Urothelium cell line (cell line): ENCODE data around the gene DLEC1.

Experiments used
- DNase-seq: peaks from one replicate; pipeline ENCODE4 v3.0.0; 2011; ENCODE audit warnings: low spot score, mixed read lengths
- FAIRE-seq: peaks from 2 replicates; lab custom pipeline; 2011; peaks lifted over from hg19 to GRCh38; lab: Jason Lieb, UNC

Gene DLEC1

DNA sequence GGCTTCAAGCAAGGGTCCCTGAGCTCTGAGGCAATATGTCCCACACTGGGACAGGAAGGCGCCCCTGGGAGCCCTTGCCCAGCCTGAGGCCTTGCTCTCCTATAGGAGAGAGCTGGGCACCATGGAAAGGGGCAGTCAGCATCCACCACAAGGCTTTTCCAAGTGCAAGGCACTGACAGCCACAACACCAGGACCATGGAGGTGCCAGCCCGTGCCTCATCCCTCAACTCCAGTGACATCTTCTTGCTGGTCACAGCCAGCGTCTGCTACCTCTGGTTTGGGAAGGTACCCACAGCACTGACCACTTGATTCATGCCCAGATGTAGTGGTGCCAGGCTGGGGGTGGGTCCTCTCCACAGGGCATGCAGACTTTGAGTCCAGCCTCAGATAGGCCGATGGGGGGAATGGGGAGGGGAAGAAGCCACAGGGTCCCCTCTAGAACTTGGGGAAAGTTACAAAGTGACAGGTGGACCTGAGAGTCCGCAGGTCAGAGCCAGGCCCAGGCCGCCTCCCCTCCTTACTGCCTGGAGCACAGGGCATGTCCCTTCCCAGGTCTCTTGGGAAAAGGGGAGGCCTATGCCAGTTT lies 36.6 kb upstream of the DLEC1 start:
- no peak for FAIRE-seq
- DNase-seq, result no peak

GRCh38 chr3:38002940-38003339 lies 36.1 kb upstream of the DLEC1 start:
- no peak for FAIRE-seq

DNA sequence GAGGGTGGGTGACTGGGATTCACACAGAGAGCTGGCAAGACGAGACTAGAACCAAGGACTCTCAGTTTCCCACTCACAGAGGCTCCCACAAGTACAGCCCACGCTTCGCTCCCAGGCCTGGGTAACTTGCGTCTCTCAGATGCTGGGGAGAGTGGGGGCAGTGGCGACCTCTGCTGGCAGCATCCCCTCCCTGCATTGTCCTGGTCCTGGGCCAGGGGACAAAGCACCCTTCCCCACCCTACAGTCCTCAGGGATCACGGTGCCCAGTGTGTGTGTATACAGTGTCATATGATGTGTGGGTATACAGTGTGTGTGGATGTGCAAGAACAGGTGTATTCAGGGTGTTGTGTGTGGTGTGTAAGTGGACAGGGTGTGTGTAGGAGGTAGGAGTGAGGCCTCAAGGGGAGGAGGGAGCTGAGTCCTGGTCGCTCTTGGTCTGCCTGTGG lies 35.6 kb upstream of the DLEC1 start:
- FAIRE-seq (peak; percentile 46), DNase-seq (peak; percentile 68)

More at GRCh38 chr3:38002940-38003339, 36.1 kb upstream of the DLEC1 start:
- no peak for DNase-seq

GRCh38 chr3:38003817-38004414 lies 35.1 kb upstream of the DLEC1 start:
- DNase-seq (no peak), FAIRE-seq (no peak)

- FAIRE-seq (peak; percentile 89), DNase-seq (peak; percentile 74)
Observed at GRCh38 chr3:38004415-38005075, 34.5 kb upstream of the DLEC1 start.

DNA sequence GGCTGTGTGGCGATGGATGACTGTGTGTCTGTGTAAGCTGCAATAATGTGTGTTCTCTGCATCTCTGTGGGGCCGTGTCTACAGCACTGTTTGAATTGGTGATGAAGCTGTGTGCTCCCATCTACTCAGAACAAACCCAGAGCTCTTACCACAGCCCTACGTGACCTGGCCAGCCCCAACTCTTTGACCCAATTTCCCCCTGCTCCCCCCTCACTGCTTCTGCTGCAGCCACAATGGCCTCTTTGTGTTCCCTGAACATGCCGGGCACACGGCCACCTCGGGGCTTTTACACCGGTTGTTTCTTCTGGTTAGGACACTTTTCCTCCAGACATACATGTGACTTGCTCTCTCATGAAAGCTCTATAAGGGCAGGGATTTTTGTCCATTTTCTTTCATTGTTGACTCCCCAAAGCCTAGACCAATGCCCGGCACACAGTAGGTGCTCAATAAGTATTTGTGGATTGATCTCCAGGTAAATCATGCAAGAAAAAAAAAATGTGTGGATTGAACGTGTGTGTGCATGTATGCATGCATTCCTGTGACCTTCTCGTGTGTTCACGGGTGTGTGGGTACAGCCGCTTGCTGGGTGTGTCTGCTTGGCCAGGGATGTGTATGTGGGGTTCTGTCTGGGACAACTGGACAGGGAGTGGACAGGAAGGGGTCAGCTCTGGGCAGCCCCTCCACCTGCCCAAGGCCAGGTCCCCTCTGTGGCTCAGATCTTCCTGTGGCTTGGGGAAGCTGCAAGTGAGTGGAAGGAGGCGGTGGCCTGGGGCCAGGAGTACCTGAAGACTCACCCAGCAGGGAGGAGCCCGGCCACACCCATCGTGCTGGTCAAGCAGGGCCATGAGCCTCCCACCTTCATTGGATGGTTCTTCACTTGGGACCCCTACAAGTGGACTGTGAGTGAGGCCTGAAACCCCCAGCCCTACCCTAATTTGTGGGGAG lies 33.7 kb upstream of the DLEC1 start:
- DNase-seq (peak; percentile 59), FAIRE-seq (no peak)

DNA sequence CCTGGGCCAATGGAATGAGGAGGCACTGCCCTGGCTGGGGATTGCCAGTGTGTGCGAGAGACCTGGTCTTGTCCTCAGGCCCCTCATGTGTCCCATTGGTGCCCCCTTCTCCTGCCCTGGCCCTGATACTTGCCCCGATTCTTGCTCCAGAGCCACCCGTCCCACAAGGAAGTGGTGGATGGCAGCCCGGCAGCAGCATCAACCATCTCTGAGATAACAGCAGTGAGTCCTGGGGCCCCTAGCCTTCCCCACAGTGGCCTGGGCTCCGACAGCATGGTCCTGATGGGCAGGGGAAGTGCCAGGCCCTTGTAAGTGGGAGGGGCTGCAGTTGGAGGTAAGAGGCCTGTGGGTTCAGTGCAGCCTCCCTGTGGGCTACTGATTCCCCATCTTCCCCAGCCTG lies 33.0 kb upstream of the DLEC1 start:
- FAIRE-seq, result no peak

DNA sequence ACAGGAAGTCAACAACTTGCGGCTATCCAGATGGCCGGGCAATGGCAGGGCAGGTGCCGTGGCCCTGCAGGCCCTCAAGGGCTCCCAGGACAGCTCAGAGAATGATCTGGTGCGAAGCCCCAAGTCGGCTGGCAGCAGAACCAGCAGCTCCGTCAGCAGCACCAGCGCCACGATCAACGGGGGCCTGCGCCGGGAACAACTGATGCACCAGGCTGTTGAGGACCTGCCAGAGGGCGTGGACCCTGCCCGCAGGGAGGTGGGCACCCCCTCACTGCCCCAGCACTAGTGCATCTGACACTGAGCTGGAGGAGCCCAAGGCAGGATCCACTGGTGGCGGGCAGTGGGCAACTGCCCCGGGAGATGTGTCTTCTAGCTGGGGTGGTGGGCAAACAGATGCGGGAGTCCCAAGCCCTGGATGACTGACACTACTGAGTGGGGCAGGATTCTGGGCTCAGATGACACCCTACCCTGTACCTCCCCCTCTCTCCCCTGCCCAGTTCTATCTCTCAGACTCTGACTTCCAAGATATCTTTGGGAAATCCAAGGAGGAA lies 32.5 kb upstream of the DLEC1 start:
- FAIRE-seq (no peak), DNase-seq (no peak)

More for the DNA sequence above, 33.0 kb upstream of the DLEC1 start:
- no peak for DNase-seq

- FAIRE-seq, result no peak
- no peak for DNase-seq
Observed at GRCh38 chr3:38007754-38008090, 31.3 kb upstream of the DLEC1 start.

- no peak for DNase-seq
Observed at GRCh38 chr3:38008191-38008701, 30.8 kb upstream of the DLEC1 start.

GRCh38 chr3:38008971-38009580 lies 29.9 kb upstream of the DLEC1 start:
- no peak for FAIRE-seq
- DNase-seq, result no peak

More at GRCh38 chr3:38008191-38008701, 30.8 kb upstream of the DLEC1 start:
- FAIRE-seq, result no peak

DNA sequence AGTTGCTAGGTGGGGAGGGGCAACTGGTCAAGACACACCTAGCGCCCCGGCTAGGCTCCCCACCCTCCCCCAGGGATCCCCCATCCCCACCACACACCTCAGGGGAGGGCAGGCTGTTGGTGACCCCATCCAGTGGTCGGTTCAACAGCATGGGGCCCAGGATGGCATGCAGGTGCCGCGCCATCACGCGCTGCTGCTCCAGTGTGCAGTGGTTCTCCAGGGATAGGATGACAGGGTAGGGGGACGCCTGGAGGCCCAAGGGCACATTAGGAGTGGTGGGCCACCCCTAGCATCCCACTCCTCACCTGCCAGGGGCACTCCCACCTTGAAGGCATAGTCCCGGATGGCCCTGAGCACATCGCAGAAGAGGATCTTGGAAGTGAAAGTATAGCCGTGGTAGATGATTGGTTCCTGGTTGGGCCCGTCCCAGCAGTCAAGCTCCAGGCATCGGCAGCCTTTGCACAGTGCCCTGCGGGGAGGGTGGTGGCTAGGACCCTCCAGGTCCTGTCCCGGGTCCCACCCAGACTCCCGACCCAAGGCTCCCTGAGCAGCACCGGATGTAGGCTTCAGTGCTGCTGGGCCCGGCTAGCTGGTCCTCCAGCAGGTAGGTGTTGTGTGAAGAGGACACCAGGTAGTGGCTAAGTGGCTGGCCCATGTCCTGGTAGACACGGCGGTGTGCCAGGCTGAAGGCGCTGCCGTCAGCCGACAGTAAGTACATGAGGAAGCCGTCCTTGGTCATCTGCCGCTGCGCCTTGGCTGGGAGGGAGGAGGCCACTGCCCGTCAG lies 29.0 kb upstream of the DLEC1 start:
- DNase-seq, result no peak
- FAIRE-seq, result no peak

GRCh38 chr3:38011111-38011510 lies 27.9 kb upstream of the DLEC1 start:
- no peak for DNase-seq
- no peak for FAIRE-seq

DNA sequence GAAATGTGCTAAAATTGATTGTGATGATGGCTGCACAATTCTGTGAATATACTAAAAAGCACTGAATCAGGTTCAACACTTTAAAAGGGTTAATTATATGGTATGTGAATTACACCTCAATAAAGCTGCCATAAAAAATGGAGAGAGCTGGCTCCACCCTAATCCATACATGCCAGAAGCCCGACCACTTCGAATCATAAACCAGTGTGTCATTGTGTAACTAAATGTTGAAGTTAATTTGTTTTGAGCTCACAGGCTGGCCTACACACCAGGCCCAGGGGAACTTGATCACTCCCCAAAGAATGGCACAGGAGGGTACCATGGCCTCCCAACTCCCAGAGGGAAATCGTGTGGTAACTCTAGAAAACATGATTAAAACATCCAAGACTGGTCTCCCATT lies 23.5 kb upstream of the DLEC1 start:
- DNase-seq (no peak), FAIRE-seq (no peak)

DNA sequence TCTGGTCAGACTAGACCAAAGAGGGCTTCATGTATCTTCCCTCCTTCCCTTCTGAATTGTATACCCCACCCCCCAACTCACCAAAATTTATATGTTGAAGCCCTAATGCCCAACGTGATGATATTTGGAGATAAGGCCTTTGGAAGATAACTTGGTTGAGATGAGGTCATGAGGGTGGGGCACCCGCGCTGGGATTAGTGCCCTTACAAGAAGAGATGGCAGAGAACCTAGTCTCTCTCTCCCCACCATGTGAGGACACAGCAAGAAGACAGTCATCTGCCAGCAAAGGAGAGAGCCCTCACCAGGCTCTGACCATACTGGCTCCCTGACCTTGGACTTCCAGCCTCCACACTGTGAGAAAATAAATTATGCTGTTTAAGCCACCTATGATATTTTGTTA lies 23.0 kb upstream of the DLEC1 start:
- DNase-seq, result no peak
- FAIRE-seq, result no peak

GRCh38 chr3:38016410-38016809 lies 22.6 kb upstream of the DLEC1 start:
- FAIRE-seq (no peak), DNase-seq (no peak)

GRCh38 chr3:38016847-38017444 lies 22.1 kb upstream of the DLEC1 start:
- DNase-seq (no peak), FAIRE-seq (peak; percentile 61)

- FAIRE-seq (no peak), DNase-seq (no peak)
Observed at GRCh38 chr3:38017445-38018295, 21.3 kb upstream of the DLEC1 start.
